GM23248 (cell line): ENCODE measurements around the gene USE1. TPM values are rescaled to one million over a fixed set of nuclear protein-coding genes. Genes with fewer than 3 reads are reported as not detected.
"Not testable (repeated sequence)": the region's sequence is repeated elsewhere in the genome, so short reads cannot be mapped to it uniquely, and the experiment has no call there.

Source experiments
- DNase-seq: peaks from one replicate; pipeline ENCODE4 v3.0.0-alpha.2; 2015
- H2AFZ ChIP-seq: fragments of 200-600 bp; sonication (generic); 2 replicates; pipeline ENCODE4 v1.6.1; 2016; ENCODE audit warnings: antibody characterized with exemption
- H3F3A ChIP-seq: fragments of 200-600 bp; sonication (generic); 2 replicates; pipeline ENCODE4 v1.6.1; 2016; ENCODE audit warnings: mild to moderate bottlenecking, antibody characterized with exemption, mixed run types; ENCODE audit not compliant: insufficient read depth
- H3K27ac ChIP-seq: fragments of 200-600 bp; sonication (generic); 2 replicates; pipeline ENCODE4 v1.5.1; 2016; ENCODE audit warnings: mild to moderate bottlenecking
- H3K27me3 ChIP-seq: fragments of 200-600 bp; sonication (generic); replicated peaks from 2 replicates; pipeline ENCODE4 v1.6.1; 2016; ENCODE audit warnings: mild to moderate bottlenecking; ENCODE audit not compliant: insufficient read depth
- H3K36me3 ChIP-seq: fragments of 200-600 bp; sonication (generic); 2 replicates; pipeline ENCODE4 v1.6.1; 2016; ENCODE audit warnings: low read depth, mild to moderate bottlenecking
- H3K4me1 ChIP-seq: fragments of 200-600 bp; sonication (generic); 2 replicates; pipeline ENCODE4 v1.6.1; 2016; ENCODE audit warnings: mild to moderate bottlenecking; ENCODE audit not compliant: insufficient read depth
- H3K4me2 ChIP-seq: fragments of 200-600 bp; sonication (generic); one replicate; pipeline ENCODE4 v1.6.1; 2016; ENCODE audit warnings: mild to moderate bottlenecking; ENCODE audit not compliant: unreplicated experiment
- H3K4me3 ChIP-seq: fragments of 200-600 bp; sonication (generic); 2 replicates; pipeline ENCODE4 v1.5.1; 2016; ENCODE audit warnings: mild to moderate bottlenecking
- H3K79me2 ChIP-seq: fragments of 200-600 bp; sonication (generic); 2 replicates; pipeline ENCODE4 v1.6.1; 2016; ENCODE audit warnings: mild to moderate bottlenecking; ENCODE audit not compliant: insufficient read depth
- H3K9ac ChIP-seq: fragments of 200-600 bp; sonication (generic); 2 replicates; pipeline ENCODE4 v1.6.1; 2016; ENCODE audit warnings: mild to moderate bottlenecking
- H3K9me2 ChIP-seq: fragments of 200-600 bp; sonication (generic); 2 replicates; pipeline ENCODE4 v1.6.1; 2016; ENCODE audit warnings: mixed run types, mild to moderate bottlenecking, moderate library complexity; ENCODE audit not compliant: insufficient read depth
- H3K9me3 ChIP-seq: fragments of 200-600 bp; sonication (generic); one replicate; pipeline ENCODE4 v1.6.1; 2017; ENCODE audit warnings: low read depth
- H4K20me1 ChIP-seq: fragments of 200-600 bp; sonication (generic); 2 replicates; pipeline ENCODE4 v1.6.0; 2016; ENCODE audit not compliant: insufficient read depth
- EZH2 ChIP-seq: fragments of 200-600 bp; sonication (generic); IDR thresholded peaks from 2 replicates; pipeline ENCODE4 v1.6.1; 2018; ENCODE audit warnings: antibody characterized with exemption, mild to moderate bottlenecking; ENCODE audit not compliant: insufficient read depth, poor library complexity, severe bottlenecking
- EZH2phosphoT487 ChIP-seq: fragments of 200-600 bp; sonication (generic); IDR thresholded peaks from 2 replicates; pipeline ENCODE4 v1.6.1; 2018; ENCODE audit warnings: antibody characterized with exemption, moderate library complexity, mild to moderate bottlenecking, low read depth; ENCODE audit not compliant: insufficient read depth
- WGBS, 2 experiments: methylation state at CpG; one replicate each; pipeline ENCODE4 v1.1.6; 2015 to 2017; ENCODE audit warnings: low lambda C conversion rate in 2 of 2, low coverage in 1 of 2; ENCODE audit errors: missing lambda C conversion rate in 2 of 2; 5-methylcytosine and 5-hydroxymethylcytosine counted together
- in situ Hi-C: fragments of 300-500 bp; cut with MboI; formaldehyde crosslinking; loops from 2 replicates; pipeline ENCODE4 v1.15.0; 2020
- polyA plus RNA-seq: library from polyadenylated mRNA; unstranded; fragments of >200 nt; fragmentation: Nextera tagmentation; extraction: Ambion mirVana; gene quantifications from 2 replicates; pipeline ENCODE4 v1.2.1, GENCODE V29; 2016
- total RNA-seq: library from RNA; depleted of rRNA; stranded (reverse); fragments of >200 nt; shearing (Covaris generic); gene quantifications from 2 replicates; pipeline ENCODE4 v1.2.3, GENCODE V29; 2014

USE1 gene
- total and polyA plus RNA-seq, 2 experiments from 2014 or later = 13.2 to 29.6 TPM

GRCh38 chr19:17183858-17184321 is 31.3 kb upstream of the USE1 start:
- H3K79me2 ChIP-seq = no peaks in the 10 kb centered on the region
- DNase-seq = no peak
- no peak overlapping the region for H3K9ac ChIP-seq
- no peaks in the 10 kb centered on the region for H4K20me1 ChIP-seq
- H3K27ac ChIP-seq = no peak overlapping the region
- no peaks in the 10 kb centered on the region for H3K27me3 ChIP-seq
- no peaks in the 10 kb centered on the region for H3K9me3 ChIP-seq
- no peak overlapping the region for H3K4me3 ChIP-seq
- H3K9me2 ChIP-seq = no peaks in the 10 kb centered on the region
- TF ChIP-seq EZH2phosphoT487 = no peak
- TF ChIP-seq EZH2 = no peak
- H3K4me2 ChIP-seq = no peak overlapping the region
- H3F3A ChIP-seq = no peaks in the 10 kb centered on the region
- H2AFZ ChIP-seq = no peak overlapping the region
- H3K36me3 ChIP-seq = peaks cover 9% of the 10 kb centered on the region; the same call in 1 of the 2 replicates
- no peaks in the 10 kb centered on the region for H3K4me1 ChIP-seq
- in situ Hi-C loops = no loop called here
- 92 to 93% methylated on average over 11 of the region's 11 CpGs for WGBS, 2 experiments

- in situ Hi-C loops = no loop called here
- Histone ChIP-seq H3K27me3 (no peaks in the 10 kb centered on the region), H3K9ac (no peak overlapping the region)
These were observed 30.8 kb upstream of the USE1 start for GRCh38 chr19:17184371-17184841.

GRCh38 chr19:17185590-17185989 is 29.6 kb upstream of the USE1 start:
- Histone ChIP-seq H2AFZ (no peak overlapping the region), H3K36me3 (peaks cover 9% of the 10 kb centered on the region; the same call in 1 of the 2 replicates), H3K4me2 (no peak overlapping the region), H3K4me3 (no peak overlapping the region), H3K9me3 (no peaks in the 10 kb centered on the region), H3K27me3 (no peaks in the 10 kb centered on the region), H3K9ac (no peak overlapping the region), H3K9me2 (no peaks in the 10 kb centered on the region), H4K20me1 (no peaks in the 10 kb centered on the region), H3K79me2 (no peaks in the 10 kb centered on the region), H3K27ac (no peak overlapping the region), H3K4me1 (no peaks in the 10 kb centered on the region), H3F3A (no peaks in the 10 kb centered on the region)
- TF ChIP-seq EZH2 (no peak), EZH2phosphoT487 (no peak)
- 91 to 93% methylated on average over 8 of the region's 8 CpGs for WGBS, 2 experiments
- in situ Hi-C loops = no loop called here
- no peak for DNase-seq

More at GRCh38 chr19:17184371-17184841, 30.8 kb upstream of the USE1 start:
- Histone ChIP-seq H3K9me2 (no peaks in the 10 kb centered on the region), H3K36me3 (peaks cover 9% of the 10 kb centered on the region; the same call in 1 of the 2 replicates), H3K27ac (no peak overlapping the region), H2AFZ (no peak overlapping the region), H4K20me1 (no peaks in the 10 kb centered on the region), H3F3A (no peaks in the 10 kb centered on the region), H3K4me1 (no peaks in the 10 kb centered on the region), H3K79me2 (no peaks in the 10 kb centered on the region), H3K4me3 (no peak overlapping the region), H3K9me3 (no peaks in the 10 kb centered on the region), H3K4me2 (no peak overlapping the region)
- TF ChIP-seq EZH2phosphoT487 = no peak
- no peak for TF ChIP-seq EZH2
- no peak for DNase-seq
- WGBS, 2 experiments = 93 to 94% methylated on average over 11 to 12 of the region's 12 CpGs

GRCh38 chr19:17191736-17192135 is 23.4 kb upstream of the USE1 start:
- H4K20me1 ChIP-seq, H3K4me3 ChIP-seq, H3K9ac ChIP-seq, DNase-seq, H3K9me2 ChIP-seq, H3K79me2 ChIP-seq, H3K27me3 ChIP-seq, H3K27ac ChIP-seq, H3F3A ChIP-seq, H3K9me3 ChIP-seq, H2AFZ ChIP-seq, H3K4me1 ChIP-seq, in situ Hi-C loops, H3K4me2 ChIP-seq: not testable (repeated sequence)
- peaks cover 21% of the 10 kb centered on the region; the same call in 1 of the 2 replicates for H3K36me3 ChIP-seq
- WGBS, 2 experiments = 97 to 100% methylated on average over 6 of the region's 6 CpGs

GRCh38 chr19:17192751-17193150 is 22.4 kb upstream of the USE1 start:
- no peaks in the 10 kb centered on the region; the same call in 1 of the 2 replicates for H3K79me2 ChIP-seq
- no peaks in the 10 kb centered on the region for H3F3A ChIP-seq
- in situ Hi-C loops = no loop called here
- H3K27me3 ChIP-seq = no peaks in the 10 kb centered on the region
- no peaks in the 10 kb centered on the region for H4K20me1 ChIP-seq
- no peak overlapping the region for H3K9ac ChIP-seq
- H3K4me3 ChIP-seq = no peak overlapping the region
- no peak overlapping the region for H3K27ac ChIP-seq
- no peaks in the 10 kb centered on the region for H3K4me1 ChIP-seq
- H2AFZ ChIP-seq = no peak overlapping the region
- H3K9me3 ChIP-seq = no peaks in the 10 kb centered on the region
- 99% methylated on average over 19 to 26 of the region's 26 CpGs for WGBS, 2 experiments
- peaks cover 21% of the 10 kb centered on the region; the same call in 1 of the 2 replicates for H3K36me3 ChIP-seq
- no peak for DNase-seq
- H3K4me2 ChIP-seq = no peak overlapping the region
- no peak for TF ChIP-seq EZH2phosphoT487
- TF ChIP-seq EZH2 = no peak
- H3K9me2 ChIP-seq = no peaks in the 10 kb centered on the region
